Peyer's patch (tissue), 4 donors: ENCODE measurements around the gene RPF1.

Experiments
- POLR2A ChIP-seq, 2 donors: fragments of 450-650 bp; IDR thresholded peaks; one replicate each; pipeline ENCODE4 v1.5.1; 2017; ENCODE audit warnings: antibody characterized with exemption in 2 of 2, mild to moderate bottlenecking in 2 of 2, moderate library complexity in 2 of 2
- TF ChIP-seq, protein P1 (sequence below), 6 experiments: fragments of 450-650 bp in 4 of 6; fragments of 200-600 bp in 2 of 6; sonication (generic) in 1 of 6; IDR thresholded peaks; one replicate each; pipeline ENCODE4 v1.5.1; 2017 to 2019; ENCODE audit warnings: antibody characterized with exemption in 6 of 6, mild to moderate bottlenecking in 3 of 6, moderate library complexity in 1 of 6

DNA sequence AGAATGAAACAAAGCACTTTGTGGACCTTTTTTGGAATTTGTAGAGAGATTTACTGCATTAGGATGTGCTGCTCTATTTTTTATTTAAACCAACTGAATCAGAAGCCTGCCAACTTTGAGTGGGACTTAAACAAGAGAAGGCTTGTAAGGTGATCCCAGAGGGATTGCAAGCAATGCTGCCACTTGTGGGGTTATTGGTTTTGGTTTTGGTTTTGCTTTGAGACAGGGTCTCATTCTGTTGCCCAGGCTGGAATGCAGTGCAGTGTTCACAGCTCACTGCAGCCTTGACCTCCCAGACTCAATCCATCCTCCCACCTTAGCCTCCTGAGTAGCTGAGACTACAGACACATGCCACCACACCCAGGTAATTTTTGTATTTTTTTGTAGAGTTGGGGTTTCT, 59.5 kb downstream of the RPF1 start:
- TF ChIP-seq, protein P1, sequence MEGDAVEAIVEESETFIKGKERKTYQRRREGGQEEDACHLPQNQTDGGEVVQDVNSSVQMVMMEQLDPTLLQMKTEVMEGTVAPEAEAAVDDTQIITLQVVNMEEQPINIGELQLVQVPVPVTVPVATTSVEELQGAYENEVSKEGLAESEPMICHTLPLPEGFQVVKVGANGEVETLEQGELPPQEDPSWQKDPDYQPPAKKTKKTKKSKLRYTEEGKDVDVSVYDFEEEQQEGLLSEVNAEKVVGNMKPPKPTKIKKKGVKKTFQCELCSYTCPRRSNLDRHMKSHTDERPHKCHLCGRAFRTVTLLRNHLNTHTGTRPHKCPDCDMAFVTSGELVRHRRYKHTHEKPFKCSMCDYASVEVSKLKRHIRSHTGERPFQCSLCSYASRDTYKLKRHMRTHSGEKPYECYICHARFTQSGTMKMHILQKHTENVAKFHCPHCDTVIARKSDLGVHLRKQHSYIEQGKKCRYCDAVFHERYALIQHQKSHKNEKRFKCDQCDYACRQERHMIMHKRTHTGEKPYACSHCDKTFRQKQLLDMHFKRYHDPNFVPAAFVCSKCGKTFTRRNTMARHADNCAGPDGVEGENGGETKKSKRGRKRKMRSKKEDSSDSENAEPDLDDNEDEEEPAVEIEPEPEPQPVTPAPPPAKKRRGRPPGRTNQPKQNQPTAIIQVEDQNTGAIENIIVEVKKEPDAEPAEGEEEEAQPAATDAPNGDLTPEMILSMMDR (IDR thresholded peaks at IDR 0.05): no peak
- TF ChIP-seq POLR2A (IDR thresholded peaks at IDR 0.05): no peak
